GM23338 (cell line): ENCODE data around the gene GRK3.

Experiments
- CREB1 ChIP-seq: fragments of 250-450 bp; sonication (Bioruptor Pico); IDR thresholded peaks from 2 replicates; pipeline ENCODE4 v1.5.0; 2020; ENCODE audit warnings: low read depth, mild to moderate bottlenecking, moderate library complexity
- EZH2 ChIP-seq: fragments of 200-600 bp; sonication (generic); IDR thresholded peaks from one replicate; pipeline ENCODE4 v1.8.0; 2017; ENCODE audit warnings: antibody characterized with exemption, mild to moderate bottlenecking, low read depth; ENCODE audit not compliant: unreplicated experiment
- EZH2phosphoT487 ChIP-seq: fragments of 200-600 bp; sonication (generic); IDR thresholded peaks from one replicate; pipeline ENCODE4 v1.8.1; 2018; ENCODE audit warnings: antibody characterized with exemption; ENCODE audit not compliant: unreplicated experiment
- JUNB ChIP-seq: IDR thresholded peaks from one replicate; pipeline ENCODE4 v1.6.1; 2016; ENCODE audit warnings: antibody characterized with exemption; ENCODE audit not compliant: unreplicated experiment
- POLR2AphosphoS5 ChIP-seq: IDR thresholded peaks from 2 replicates; pipeline ENCODE4 v1.6.1; 2016; ENCODE audit warnings: antibody characterized with exemption, low read depth
- STAT1 ChIP-seq: IDR thresholded peaks from one replicate; pipeline ENCODE4 v1.6.1; 2016; ENCODE audit warnings: antibody characterized with exemption; ENCODE audit not compliant: unreplicated experiment
- ZNF114 ChIP-seq: fragments of 250-450 bp; sonication (Bioruptor Pico); IDR thresholded peaks from 2 replicates; pipeline ENCODE4 v1.5.0; 2020; ENCODE audit warnings: mild to moderate bottlenecking, moderate library complexity
- TF ChIP-seq, protein P1 (sequence below), 2 experiments: fragments of 200-600 bp in 1 of 2; sonication (generic) in 1 of 2; conservative IDR thresholded peaks; 2 replicates each; pipeline versions ENCODE4 v1.5.1 to v1.6.1; 2016 to 2017; ENCODE audit warnings: antibody characterized with exemption in 2 of 2, low read depth in 2 of 2, mild to moderate bottlenecking in 2 of 2, moderate library complexity in 1 of 2
- TF ChIP-seq, protein P2 (sequence below): IDR thresholded peaks from one replicate; pipeline ENCODE4 v1.6.1; 2018; ENCODE audit warnings: antibody characterized with exemption; ENCODE audit not compliant: unreplicated experiment
- TF ChIP-seq, protein P3 (sequence below): IDR thresholded peaks from 2 replicates; pipeline ENCODE4 v1.6.1; 2016; ENCODE audit warnings: antibody characterized with exemption

DNA sequence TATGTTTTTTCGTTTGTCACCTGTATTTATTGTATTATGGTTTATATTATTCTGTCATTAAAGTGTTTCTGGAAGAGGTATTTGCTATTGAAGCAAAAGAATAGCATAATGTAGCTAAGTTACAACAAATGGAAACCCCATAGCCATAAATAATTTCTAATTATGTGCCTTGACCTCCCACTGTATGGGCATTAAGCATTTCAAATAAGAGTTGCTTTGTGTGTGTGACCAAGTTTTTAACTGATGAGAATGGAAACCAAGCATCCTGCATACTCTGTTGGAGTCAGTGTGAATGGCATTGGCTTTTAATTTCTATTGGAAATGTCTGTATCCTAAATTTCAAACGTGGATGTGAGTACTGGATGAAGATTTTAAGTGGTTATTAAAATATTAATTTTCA lies 115.6 kb downstream of the GRK3 start:
- no peak for TF ChIP-seq POLR2AphosphoS5
- TF ChIP-seq, protein P1, sequence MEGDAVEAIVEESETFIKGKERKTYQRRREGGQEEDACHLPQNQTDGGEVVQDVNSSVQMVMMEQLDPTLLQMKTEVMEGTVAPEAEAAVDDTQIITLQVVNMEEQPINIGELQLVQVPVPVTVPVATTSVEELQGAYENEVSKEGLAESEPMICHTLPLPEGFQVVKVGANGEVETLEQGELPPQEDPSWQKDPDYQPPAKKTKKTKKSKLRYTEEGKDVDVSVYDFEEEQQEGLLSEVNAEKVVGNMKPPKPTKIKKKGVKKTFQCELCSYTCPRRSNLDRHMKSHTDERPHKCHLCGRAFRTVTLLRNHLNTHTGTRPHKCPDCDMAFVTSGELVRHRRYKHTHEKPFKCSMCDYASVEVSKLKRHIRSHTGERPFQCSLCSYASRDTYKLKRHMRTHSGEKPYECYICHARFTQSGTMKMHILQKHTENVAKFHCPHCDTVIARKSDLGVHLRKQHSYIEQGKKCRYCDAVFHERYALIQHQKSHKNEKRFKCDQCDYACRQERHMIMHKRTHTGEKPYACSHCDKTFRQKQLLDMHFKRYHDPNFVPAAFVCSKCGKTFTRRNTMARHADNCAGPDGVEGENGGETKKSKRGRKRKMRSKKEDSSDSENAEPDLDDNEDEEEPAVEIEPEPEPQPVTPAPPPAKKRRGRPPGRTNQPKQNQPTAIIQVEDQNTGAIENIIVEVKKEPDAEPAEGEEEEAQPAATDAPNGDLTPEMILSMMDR (conservative IDR thresholded peaks at IDR 0.05; ENCODE audit: low read depth in 2 of 2) = no peak
- no peak for TF ChIP-seq EZH2phosphoT487
- TF ChIP-seq, protein P2, sequence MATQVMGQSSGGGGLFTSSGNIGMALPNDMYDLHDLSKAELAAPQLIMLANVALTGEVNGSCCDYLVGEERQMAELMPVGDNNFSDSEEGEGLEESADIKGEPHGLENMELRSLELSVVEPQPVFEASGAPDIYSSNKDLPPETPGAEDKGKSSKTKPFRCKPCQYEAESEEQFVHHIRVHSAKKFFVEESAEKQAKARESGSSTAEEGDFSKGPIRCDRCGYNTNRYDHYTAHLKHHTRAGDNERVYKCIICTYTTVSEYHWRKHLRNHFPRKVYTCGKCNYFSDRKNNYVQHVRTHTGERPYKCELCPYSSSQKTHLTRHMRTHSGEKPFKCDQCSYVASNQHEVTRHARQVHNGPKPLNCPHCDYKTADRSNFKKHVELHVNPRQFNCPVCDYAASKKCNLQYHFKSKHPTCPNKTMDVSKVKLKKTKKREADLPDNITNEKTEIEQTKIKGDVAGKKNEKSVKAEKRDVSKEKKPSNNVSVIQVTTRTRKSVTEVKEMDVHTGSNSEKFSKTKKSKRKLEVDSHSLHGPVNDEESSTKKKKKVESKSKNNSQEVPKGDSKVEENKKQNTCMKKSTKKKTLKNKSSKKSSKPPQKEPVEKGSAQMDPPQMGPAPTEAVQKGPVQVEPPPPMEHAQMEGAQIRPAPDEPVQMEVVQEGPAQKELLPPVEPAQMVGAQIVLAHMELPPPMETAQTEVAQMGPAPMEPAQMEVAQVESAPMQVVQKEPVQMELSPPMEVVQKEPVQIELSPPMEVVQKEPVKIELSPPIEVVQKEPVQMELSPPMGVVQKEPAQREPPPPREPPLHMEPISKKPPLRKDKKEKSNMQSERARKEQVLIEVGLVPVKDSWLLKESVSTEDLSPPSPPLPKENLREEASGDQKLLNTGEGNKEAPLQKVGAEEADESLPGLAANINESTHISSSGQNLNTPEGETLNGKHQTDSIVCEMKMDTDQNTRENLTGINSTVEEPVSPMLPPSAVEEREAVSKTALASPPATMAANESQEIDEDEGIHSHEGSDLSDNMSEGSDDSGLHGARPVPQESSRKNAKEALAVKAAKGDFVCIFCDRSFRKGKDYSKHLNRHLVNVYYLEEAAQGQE = no peak
- no peak for TF ChIP-seq EZH2
- no peak for TF ChIP-seq STAT1
- TF ChIP-seq ZNF114 (CRISPR knock-in tag) = no peak
- TF ChIP-seq JUNB = no peak
- TF ChIP-seq, protein P3, sequence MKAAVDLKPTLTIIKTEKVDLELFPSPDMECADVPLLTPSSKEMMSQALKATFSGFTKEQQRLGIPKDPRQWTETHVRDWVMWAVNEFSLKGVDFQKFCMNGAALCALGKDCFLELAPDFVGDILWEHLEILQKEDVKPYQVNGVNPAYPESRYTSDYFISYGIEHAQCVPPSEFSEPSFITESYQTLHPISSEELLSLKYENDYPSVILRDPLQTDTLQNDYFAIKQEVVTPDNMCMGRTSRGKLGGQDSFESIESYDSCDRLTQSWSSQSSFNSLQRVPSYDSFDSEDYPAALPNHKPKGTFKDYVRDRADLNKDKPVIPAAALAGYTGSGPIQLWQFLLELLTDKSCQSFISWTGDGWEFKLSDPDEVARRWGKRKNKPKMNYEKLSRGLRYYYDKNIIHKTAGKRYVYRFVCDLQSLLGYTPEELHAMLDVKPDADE = no peak
- no peak for TF ChIP-seq CREB1 (CRISPR knock-in tag)
